HTR-8/SVneo (cell line): Measurements from ENCODE around the gene GPR108.

ENCODE experiments used
- DNase-seq: peaks from one replicate; pipeline ENCODE4 v3.0.0; 2011; ENCODE audit warnings: low spot score, mixed read lengths; ENCODE audit not compliant: insufficient read length
- FAIRE-seq: peaks from 2 replicates; lab custom pipeline; 2011; peaks lifted over from hg19 to GRCh38; lab: Jason Lieb, UNC

GPR108 gene

GRCh38 chr19:6738787-6739389 is 1.5 kb upstream of the GPR108 start:
- no peak for FAIRE-seq

GRCh38 chr19:6737873-6738786 is 750 bp upstream of the GPR108 start:
- peak; percentile 72 for DNase-seq
- no peak for FAIRE-seq

More at GRCh38 chr19:6738787-6739389, 1.5 kb upstream of the GPR108 start:
- DNase-seq: no peak

GRCh38 chr19:6736917-6737283 is 480 bp downstream of the GPR108 start:
- DNase-seq: no peak
- FAIRE-seq: no peak

- peak; percentile 81 for DNase-seq
- peak; percentile 4 for FAIRE-seq
Measured at GRCh38 chr19:6736169-6736916, 1.0 kb downstream of the GPR108 start.

- DNase-seq: no peak
- no peak for FAIRE-seq
Measured at GRCh38 chr19:6735181-6735911, 2.0 kb downstream of the GPR108 start.

GRCh38 chr19:6734096-6734696 is 3.2 kb downstream of the GPR108 start:
- DNase-seq: no peak
- no peak for FAIRE-seq

GRCh38 chr19:6733338-6734095 is 3.9 kb downstream of the GPR108 start:
- FAIRE-seq: no peak

GRCh38 chr19:6732803-6733337 is 4.5 kb downstream of the GPR108 start:
- DNase-seq (no peak), FAIRE-seq (no peak)

More at GRCh38 chr19:6733338-6734095, 3.9 kb downstream of the GPR108 start:
- no peak for DNase-seq

GRCh38 chr19:6731822-6732221 is 5.6 kb downstream of the GPR108 start:
- FAIRE-seq (peak; percentile 36), DNase-seq (no peak)

- DNase-seq: no peak
- FAIRE-seq: no peak
Measured at GRCh38 chr19:6730941-6731670, 6.3 kb downstream of the GPR108 start.

GRCh38 chr19:6730153-6730804 is 7.1 kb downstream of the GPR108 start:
- DNase-seq (no peak), FAIRE-seq (no peak)

- no peak for FAIRE-seq
- DNase-seq: no peak
Measured at GRCh38 chr19:6729573-6730152, 7.7 kb downstream of the GPR108 start.

- FAIRE-seq (no peak), DNase-seq (no peak)
Measured at GRCh38 chr19:6728346-6728745, 9.0 kb downstream of the GPR108 start.

GRCh38 chr19:6725513-6726231 is 11.7 kb downstream of the GPR108 start:
- FAIRE-seq (no peak), DNase-seq (no peak)

- DNase-seq (no peak), FAIRE-seq (no peak)
Measured at GRCh38 chr19:6724631-6725492, 12.5 kb downstream of the GPR108 start.

- DNase-seq (no peak), FAIRE-seq (no peak)
Measured at GRCh38 chr19:6723738-6724137, 13.6 kb downstream of the GPR108 start.
